ENCODE results near the gene ESR2.

DNA sequence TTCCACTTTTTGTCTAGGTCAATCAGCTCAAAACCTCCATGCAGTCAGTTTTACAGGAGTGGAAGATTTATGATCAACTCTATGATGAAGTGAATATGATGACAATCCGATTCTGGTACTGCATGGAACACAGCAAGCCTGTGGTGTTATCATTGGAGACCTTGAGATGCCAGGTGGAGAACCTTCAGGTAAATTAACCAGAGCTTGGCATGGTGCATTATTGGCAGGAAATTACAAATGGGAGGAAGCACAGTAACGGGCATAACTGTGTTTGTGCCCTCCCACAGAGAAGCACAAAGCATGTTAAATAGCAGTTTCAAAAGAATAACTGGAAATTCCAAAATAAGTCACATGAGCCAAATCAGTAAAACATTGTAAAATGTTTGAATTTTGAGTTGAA, 135.6 kb downstream of the ESR2 start:
- TF ChIP-seq, protein P1, sequence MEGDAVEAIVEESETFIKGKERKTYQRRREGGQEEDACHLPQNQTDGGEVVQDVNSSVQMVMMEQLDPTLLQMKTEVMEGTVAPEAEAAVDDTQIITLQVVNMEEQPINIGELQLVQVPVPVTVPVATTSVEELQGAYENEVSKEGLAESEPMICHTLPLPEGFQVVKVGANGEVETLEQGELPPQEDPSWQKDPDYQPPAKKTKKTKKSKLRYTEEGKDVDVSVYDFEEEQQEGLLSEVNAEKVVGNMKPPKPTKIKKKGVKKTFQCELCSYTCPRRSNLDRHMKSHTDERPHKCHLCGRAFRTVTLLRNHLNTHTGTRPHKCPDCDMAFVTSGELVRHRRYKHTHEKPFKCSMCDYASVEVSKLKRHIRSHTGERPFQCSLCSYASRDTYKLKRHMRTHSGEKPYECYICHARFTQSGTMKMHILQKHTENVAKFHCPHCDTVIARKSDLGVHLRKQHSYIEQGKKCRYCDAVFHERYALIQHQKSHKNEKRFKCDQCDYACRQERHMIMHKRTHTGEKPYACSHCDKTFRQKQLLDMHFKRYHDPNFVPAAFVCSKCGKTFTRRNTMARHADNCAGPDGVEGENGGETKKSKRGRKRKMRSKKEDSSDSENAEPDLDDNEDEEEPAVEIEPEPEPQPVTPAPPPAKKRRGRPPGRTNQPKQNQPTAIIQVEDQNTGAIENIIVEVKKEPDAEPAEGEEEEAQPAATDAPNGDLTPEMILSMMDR (IDR thresholded peaks at IDR 0.05; ENCODE audit: insufficient read depth, low read depth, low read length): no peak
- TF ChIP-seq EZH2 (IDR thresholded peaks at IDR 0.05; ENCODE audit: insufficient read depth, low read length): no peak

All from astrocyte (in vitro differentiated cells and primary cell).